GM23338 (cell line): ENCODE results near the gene ALCAM. TPM values are rescaled to one million over a fixed set of nuclear protein-coding genes. Genes with fewer than 3 reads are reported as not detected.

ENCODE experiments used
- ATAC-seq: fragments of 200-7000 bp; cut with Tn5 transposase; 3 replicates; pipeline ENCODE4 v1.9.1; 2020
- DNase-seq: peaks from one replicate; pipeline ENCODE4 v3.0.0-alpha.2; 2015; ENCODE audit warnings: low spot score
- H2AFZ ChIP-seq: fragments of 200-600 bp; sonication (generic); 2 replicates; pipeline ENCODE4 v1.8.0; 2016; ENCODE audit warnings: antibody characterized with exemption, mild to moderate bottlenecking, moderate library complexity
- H3F3A ChIP-seq: fragments of 200-600 bp; sonication (generic); replicated peaks from 2 replicates; pipeline ENCODE4 v1.8.0; 2017; ENCODE audit warnings: antibody characterized with exemption, mixed run types, low read depth
- H3K27ac ChIP-seq: fragments of 200-600 bp; sonication (generic); 2 replicates; pipeline ENCODE4 v1.6.1; 2016; ENCODE audit warnings: low read depth
- H3K27me3 ChIP-seq: fragments of 200-600 bp; sonication (generic); 2 replicates; pipeline ENCODE4 v1.8.0; 2016; ENCODE audit warnings: mild to moderate bottlenecking, mixed run types, moderate library complexity; ENCODE audit not compliant: insufficient read depth
- H3K36me3 ChIP-seq: fragments of 200-600 bp; sonication (generic); 2 replicates; pipeline ENCODE4 v1.8.0; 2016; ENCODE audit warnings: mild to moderate bottlenecking; ENCODE audit not compliant: insufficient read depth
- H3K4me1 ChIP-seq: fragments of 200-600 bp; sonication (generic); 2 replicates; pipeline ENCODE4 v1.8.0; 2016; ENCODE audit warnings: mild to moderate bottlenecking, moderate library complexity; ENCODE audit not compliant: insufficient read depth
- H3K4me2 ChIP-seq: fragments of 200-600 bp; sonication (generic); 2 replicates; pipeline ENCODE4 v1.7.1; 2017; ENCODE audit warnings: mixed run types
- H3K4me3 ChIP-seq: fragments of 200-600 bp; sonication (generic); 2 replicates; pipeline ENCODE4 v1.6.1; 2016; ENCODE audit warnings: mixed run types
- H3K79me2 ChIP-seq: fragments of 200-600 bp; sonication (generic); replicated peaks from 2 replicates; pipeline ENCODE4 v1.8.0; 2017; ENCODE audit warnings: mild to moderate bottlenecking; ENCODE audit not compliant: insufficient read depth
- H3K9me2 ChIP-seq: fragments of 200-600 bp; sonication (generic); 2 replicates; pipeline ENCODE4 v1.8.0; 2017; ENCODE audit not compliant: insufficient read depth
- H4K20me1 ChIP-seq: fragments of 200-600 bp; sonication (generic); replicated peaks from 2 replicates; pipeline ENCODE4 v1.8.0; 2017; ENCODE audit warnings: mild to moderate bottlenecking; ENCODE audit not compliant: insufficient read depth
- H3K27ac Mint-ChIP-seq: 2 replicates; pipeline ENCODE4 v1.8.0; 2020; ENCODE audit warnings: inconsistent platforms, mild to moderate bottlenecking, moderate library complexity, mixed read lengths
- H3K27me3 Mint-ChIP-seq: 3 replicates; pipeline ENCODE4 v1.8.0; 2022; ENCODE audit warnings: low read depth, mild to moderate bottlenecking, moderate library complexity, mixed read lengths, inconsistent platforms; ENCODE audit not compliant: insufficient read depth, poor library complexity
- H3K36me3 Mint-ChIP-seq: 3 replicates; pipeline ENCODE4 v1.8.0; 2021; ENCODE audit warnings: low read depth, mild to moderate bottlenecking, inconsistent platforms, moderate library complexity, mixed read lengths
- H3K4me1 Mint-ChIP-seq: 3 replicates; pipeline ENCODE4 v1.8.0; 2020; ENCODE audit warnings: mild to moderate bottlenecking, inconsistent platforms, mixed read lengths
- H3K4me3 Mint-ChIP-seq: 3 replicates; pipeline ENCODE4 v1.8.0; 2021; ENCODE audit warnings: moderate library complexity, mild to moderate bottlenecking, inconsistent platforms, mixed read lengths
- H3K9me3 Mint-ChIP-seq: 3 replicates; pipeline ENCODE4 v1.8.0; 2020; ENCODE audit warnings: moderate library complexity, mild to moderate bottlenecking, inconsistent platforms, mixed read lengths
- CREB1 ChIP-seq: fragments of 250-450 bp; sonication (Bioruptor Pico); IDR thresholded peaks from 2 replicates; pipeline ENCODE4 v1.5.0; 2020; ENCODE audit warnings: low read depth, mild to moderate bottlenecking, moderate library complexity
- CTCF ChIP-seq, 2 experiments: fragments of 200-600 bp in 1 of 2; sonication (generic) in 1 of 2; conservative IDR thresholded peaks; 2 replicates each; pipeline versions ENCODE4 v1.5.1 to v1.6.1; 2016 to 2017; ENCODE audit warnings: antibody characterized with exemption in 2 of 2, low read depth in 2 of 2, mild to moderate bottlenecking in 2 of 2, moderate library complexity in 1 of 2
- ETS1 ChIP-seq: IDR thresholded peaks from 2 replicates; pipeline ENCODE4 v1.6.1; 2016; ENCODE audit warnings: antibody characterized with exemption
- EZH2 ChIP-seq: fragments of 200-600 bp; sonication (generic); IDR thresholded peaks from one replicate; pipeline ENCODE4 v1.8.0; 2017; ENCODE audit warnings: antibody characterized with exemption, mild to moderate bottlenecking, low read depth; ENCODE audit not compliant: unreplicated experiment
- EZH2phosphoT487 ChIP-seq: fragments of 200-600 bp; sonication (generic); IDR thresholded peaks from one replicate; pipeline ENCODE4 v1.8.1; 2018; ENCODE audit warnings: antibody characterized with exemption; ENCODE audit not compliant: unreplicated experiment
- JUNB ChIP-seq: IDR thresholded peaks from one replicate; pipeline ENCODE4 v1.6.1; 2016; ENCODE audit warnings: antibody characterized with exemption; ENCODE audit not compliant: unreplicated experiment
- NANOG ChIP-seq: IDR thresholded peaks from 2 replicates; pipeline ENCODE4 v1.6.1; 2016; ENCODE audit warnings: antibody characterized with exemption, borderline replicate concordance
- POLR2AphosphoS5 ChIP-seq: IDR thresholded peaks from 2 replicates; pipeline ENCODE4 v1.6.1; 2016; ENCODE audit warnings: antibody characterized with exemption, low read depth
- REST ChIP-seq: IDR thresholded peaks from one replicate; pipeline ENCODE4 v1.6.1; 2018; ENCODE audit warnings: antibody characterized with exemption; ENCODE audit not compliant: unreplicated experiment
- STAT1 ChIP-seq: IDR thresholded peaks from one replicate; pipeline ENCODE4 v1.6.1; 2016; ENCODE audit warnings: antibody characterized with exemption; ENCODE audit not compliant: unreplicated experiment
- ZNF114 ChIP-seq: fragments of 250-450 bp; sonication (Bioruptor Pico); IDR thresholded peaks from 2 replicates; pipeline ENCODE4 v1.5.0; 2020; ENCODE audit warnings: mild to moderate bottlenecking, moderate library complexity
- ZNF331 ChIP-seq: fragments of 250-450 bp; sonication (Bioruptor Pico); IDR thresholded peaks from 2 replicates; pipeline ENCODE4 v1.5.0; 2020; ENCODE audit warnings: low read depth, mild to moderate bottlenecking, moderate library complexity
- ZNF462 ChIP-seq: fragments of 250-450 bp; sonication (Bioruptor Pico); IDR thresholded peaks from 2 replicates; pipeline ENCODE4 v1.5.0; 2020; ENCODE audit warnings: mild to moderate bottlenecking, moderate library complexity
- polyA plus RNA-seq: library from polyadenylated mRNA; unstranded; fragments of >200 nt; fragmentation: Nextera tagmentation; extraction: Ambion mirVana; gene quantifications from 2 replicates; pipeline ENCODE4 v1.2.1, GENCODE V29; 2016
- total RNA-seq: library from RNA; depleted of rRNA; stranded (reverse); fragments of >200 nt; shearing (Covaris generic); gene quantifications from 2 replicates; pipeline ENCODE4 v1.2.3, GENCODE V29; 2014

Gene ALCAM
- total and polyA plus RNA-seq, 2 experiments from 2014 or later: 11.3 to 36.0 TPM

DNA sequence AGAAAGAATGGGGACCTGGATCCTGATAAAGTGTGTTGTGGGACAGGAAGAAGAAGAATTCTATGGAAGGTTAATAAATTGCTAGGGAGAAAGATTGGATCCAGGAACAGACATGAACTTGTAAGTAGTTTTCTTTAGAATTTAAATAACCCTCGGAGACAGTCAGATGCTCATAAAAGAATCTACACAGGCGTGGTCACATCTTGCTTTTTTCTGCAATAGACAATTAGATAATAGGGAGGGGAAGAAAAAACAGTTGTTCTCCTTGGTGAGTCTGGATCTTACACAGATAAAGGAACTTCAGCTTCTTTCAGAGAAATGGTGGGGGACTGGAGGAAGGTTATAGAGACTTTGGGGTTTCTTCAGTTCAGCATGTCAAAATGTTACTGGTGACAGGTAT lies 232.6 kb downstream of the ALCAM start:
- no peaks in the 10 kb centered on the region for H3F3A ChIP-seq
- H2AFZ ChIP-seq: no peak overlapping the region
- H4K20me1 ChIP-seq: no peaks in the 10 kb centered on the region
- no peaks in the 10 kb centered on the region for H3K36me3 Mint-ChIP-seq
- no peak overlapping the region for H3K4me2 ChIP-seq
- H3K27ac Mint-ChIP-seq: no peak overlapping the region
- H3K9me3 Mint-ChIP-seq: peaks cover 3% of the 10 kb centered on the region; the same call in 1 of the 3 replicates
- no peaks in the 10 kb centered on the region for H3K4me1 ChIP-seq
- no peaks in the 10 kb centered on the region for H3K27me3 Mint-ChIP-seq
- H3K27ac ChIP-seq: no peak overlapping the region
- DNase-seq: no peak
- no peaks in the 10 kb centered on the region for H3K36me3 ChIP-seq
- peaks cover 8% of the 10 kb centered on the region; the same call in 1 of the 2 replicates for H3K9me2 ChIP-seq
- no peaks in the 10 kb centered on the region for H3K79me2 ChIP-seq
- H3K27me3 ChIP-seq: no peaks in the 10 kb centered on the region
- H3K4me1 Mint-ChIP-seq: no peaks in the 10 kb centered on the region; the same call in 2 of the 3 replicates
- TF ChIP-seq ZNF331 (no peak), EZH2 (no peak), POLR2AphosphoS5 (no peak), EZH2phosphoT487 (no peak), ZNF114 (CRISPR knock-in tag) (no peak), CTCF (conservative IDR thresholded peaks at IDR 0.05; ENCODE audit: low read depth in 2 of 2) (no peak), STAT1 (no peak), NANOG (no peak), CREB1 (no peak), JUNB (no peak), ETS1 (no peak), ZNF462 (CRISPR knock-in tag) (no peak), REST (no peak)
- no peak for ATAC-seq
- H3K4me3 Mint-ChIP-seq: no peak overlapping the region
- H3K4me3 ChIP-seq: no peak overlapping the region
